HEK293T (cell line): ENCODE measurements around the gene ZNF211.

Source experiments
- CTCF ChIA-PET: fragments of 350-600 bp; formaldehyde crosslinking; extraction: SDS; loops from one replicate; lab custom pipeline; 2021; ENCODE audit warnings: antibody characterized with exemption, inconsistent platforms; lab: Yijun Ruan, JAX
- POLR2A ChIA-PET: fragments of 350-600 bp; formaldehyde crosslinking; extraction: SDS; loops from one replicate; lab custom pipeline; 2020; ENCODE audit warnings: antibody characterized with exemption, inconsistent platforms; lab: Yijun Ruan, JAX
- DNase-seq: peaks from one replicate; pipeline ENCODE4 v3.0.0; 2012; ENCODE audit warnings: mixed read lengths; ENCODE audit errors: extremely low spot score
- ARNT ChIP-seq: fragments of 450-650 bp; IDR thresholded peaks from 2 replicates; pipeline ENCODE4 v1.6.1; 2017; ENCODE audit warnings: mild to moderate bottlenecking
- CTBP1 ChIP-seq: fragments of 450-650 bp; IDR thresholded peaks from 2 replicates; pipeline ENCODE4 v1.6.1; 2016; ENCODE audit warnings: borderline replicate concordance
- ELF4 ChIP-seq: fragments of 450-650 bp; IDR thresholded peaks from 2 replicates; pipeline ENCODE4 v1.6.1; 2017; ENCODE audit warnings: antibody characterized with exemption
- FOXA1 ChIP-seq: fragments of 450-650 bp; IDR thresholded peaks from 2 replicates; pipeline ENCODE4 v1.6.1; 2016; ENCODE audit warnings: mild to moderate bottlenecking
- HDGF ChIP-seq: fragments of 450-650 bp; IDR thresholded peaks from 2 replicates; pipeline ENCODE4 v1.6.1; 2017; ENCODE audit warnings: antibody characterized with exemption, borderline replicate concordance
- L3MBTL2 ChIP-seq: fragments of 450-650 bp; conservative IDR thresholded peaks from 2 replicates; pipeline ENCODE4 v1.6.1; 2016; ENCODE audit warnings: mild to moderate bottlenecking
- NFRKB ChIP-seq: fragments of 450-650 bp; IDR thresholded peaks from 2 replicates; pipeline ENCODE4 v1.6.1; 2016; ENCODE audit warnings: mild to moderate bottlenecking, moderate library complexity
- PKNOX1 ChIP-seq: fragments of 450-650 bp; IDR thresholded peaks from 2 replicates; pipeline ENCODE4 v1.6.1; 2016
- SP1 ChIP-seq: fragments of 450-650 bp; IDR thresholded peaks from 2 replicates; pipeline ENCODE4 v1.6.1; 2017
- SUZ12 ChIP-seq: fragments of 450-650 bp; IDR thresholded peaks from 2 replicates; pipeline ENCODE4 v1.6.1; 2016; ENCODE audit warnings: mild to moderate bottlenecking
- TARDBP ChIP-seq: fragments of 450-650 bp; IDR thresholded peaks from 2 replicates; pipeline ENCODE4 v1.6.1; 2016
- ZNF384 ChIP-seq: fragments of 450-650 bp; IDR thresholded peaks from 2 replicates; pipeline ENCODE4 v1.6.1; 2016

Gene ZNF211

GRCh38 chr19:57689750-57690149 is 56.8 kb downstream of the ZNF211 start:
- ChIA-PET POLR2A (interaction anchor here (1.2 kb wide), 1 partner anchor 8 kb away, joined by 3 read pairs; the partner anchor contains the start of gene ZNF551), CTCF (no interaction called here)
- no peak for DNase-seq
- no peak for TF ChIP-seq ELF4
- TF ChIP-seq PKNOX1, result no peak
- TF ChIP-seq TARDBP, result no peak
- TF ChIP-seq ZNF384, result no peak
- no peak for TF ChIP-seq CTBP1
- TF ChIP-seq SUZ12, result no peak
- TF ChIP-seq FOXA1, result no peak
- TF ChIP-seq NFRKB, result no peak
- TF ChIP-seq ARNT, result no peak
- no peak for TF ChIP-seq L3MBTL2
- no peak for TF ChIP-seq HDGF
- no peak for TF ChIP-seq SP1
